ENCODE data around the gene HAUS8.

The HAUS8 gene

GRCh38 chr19:17011485-17011884 is 63.8 kb downstream of the HAUS8 start:
- no peaks in the 10 kb centered on the region for H3K9me3 ChIP-seq (ENCODE audit: control insufficient read depth, low read length)
- no peak overlapping the region for H2AFZ ChIP-seq
- no peak overlapping the region for H3K4me3 ChIP-seq (ENCODE audit: low read depth, low read length)
- no peaks in the 10 kb centered on the region for H3K36me3 ChIP-seq (ENCODE audit: control insufficient read depth, insufficient read depth, low read length)
- H3K27ac ChIP-seq: no peak overlapping the region
- no peak for TF ChIP-seq CTCF (IDR thresholded peaks at IDR 0.05)
- H3K27me3 ChIP-seq (ENCODE audit: control insufficient read depth, insufficient read depth, low read length): no peaks in the 10 kb centered on the region
- H3K4me2 ChIP-seq (ENCODE audit: low read length): no peak overlapping the region
- H3K4me1 ChIP-seq: no peaks in the 10 kb centered on the region
- no peak overlapping the region for H3K9ac ChIP-seq
- no peaks in the 10 kb centered on the region for H3K79me2 ChIP-seq

- Histone ChIP-seq H3K9ac (no peak overlapping the region), H3K4me3 (ENCODE audit: low read depth, low read length) (no peak overlapping the region), H2AFZ (no peak overlapping the region), H3K4me2 (ENCODE audit: low read length) (no peak overlapping the region), H3K9me3 (ENCODE audit: control insufficient read depth, low read length) (no peaks in the 10 kb centered on the region), H3K36me3 (ENCODE audit: control insufficient read depth, insufficient read depth, low read length) (no peaks in the 10 kb centered on the region), H3K27ac (no peak overlapping the region), H3K79me2 (no peaks in the 10 kb centered on the region), H3K27me3 (ENCODE audit: control insufficient read depth, insufficient read depth, low read length) (no peaks in the 10 kb centered on the region), H3K4me1 (no peaks in the 10 kb centered on the region)
- TF ChIP-seq CTCF (IDR thresholded peaks at IDR 0.05): no peak
Measured at GRCh38 chr19:17006579-17006978, 68.7 kb downstream of the HAUS8 start.

- no peak overlapping the region for H3K9ac ChIP-seq
Measured at GRCh38 chr19:17005000-17005399, 70.3 kb downstream of the HAUS8 start.

GRCh38 chr19:17004386-17004785 is 70.9 kb downstream of the HAUS8 start:
- no peaks in the 10 kb centered on the region for H3K36me3 ChIP-seq (ENCODE audit: control insufficient read depth, insufficient read depth, low read length)
- TF ChIP-seq CTCF (IDR thresholded peaks at IDR 0.05): no peak

More at GRCh38 chr19:17005000-17005399, 70.3 kb downstream of the HAUS8 start:
- Histone ChIP-seq H3K4me1 (no peaks in the 10 kb centered on the region), H3K79me2 (no peaks in the 10 kb centered on the region), H3K27me3 (ENCODE audit: control insufficient read depth, insufficient read depth, low read length) (no peaks in the 10 kb centered on the region), H3K9me3 (ENCODE audit: control insufficient read depth, low read length) (no peaks in the 10 kb centered on the region), H3K27ac (no peak overlapping the region), H3K4me3 (ENCODE audit: low read depth, low read length) (no peak overlapping the region), H3K36me3 (ENCODE audit: control insufficient read depth, insufficient read depth, low read length) (no peaks in the 10 kb centered on the region), H3K4me2 (ENCODE audit: low read length) (no peak overlapping the region), H2AFZ (no peak overlapping the region)
- no peak for TF ChIP-seq CTCF (IDR thresholded peaks at IDR 0.05)

GRCh38 chr19:17002455-17002854 is 72.8 kb downstream of the HAUS8 start:
- H3K9ac ChIP-seq: no peak overlapping the region

More at GRCh38 chr19:17004386-17004785, 70.9 kb downstream of the HAUS8 start:
- no peak overlapping the region for H3K4me3 ChIP-seq (ENCODE audit: low read depth, low read length)
- H3K4me2 ChIP-seq (ENCODE audit: low read length): no peak overlapping the region
- no peak overlapping the region for H2AFZ ChIP-seq
- no peaks in the 10 kb centered on the region for H3K79me2 ChIP-seq
- H3K9me3 ChIP-seq (ENCODE audit: control insufficient read depth, low read length): no peaks in the 10 kb centered on the region
- H3K27me3 ChIP-seq (ENCODE audit: control insufficient read depth, insufficient read depth, low read length): no peaks in the 10 kb centered on the region
- H3K4me1 ChIP-seq: no peaks in the 10 kb centered on the region
- H3K27ac ChIP-seq: no peak overlapping the region
- no peak overlapping the region for H3K9ac ChIP-seq

More at GRCh38 chr19:17002455-17002854, 72.8 kb downstream of the HAUS8 start:
- Histone ChIP-seq H3K4me1 (no peaks in the 10 kb centered on the region), H3K27ac (no peak overlapping the region), H3K79me2 (no peaks in the 10 kb centered on the region), H2AFZ (no peak overlapping the region), H3K4me3 (ENCODE audit: low read depth, low read length) (no peak overlapping the region), H3K4me2 (ENCODE audit: low read length) (no peak overlapping the region), H3K27me3 (ENCODE audit: control insufficient read depth, insufficient read depth, low read length) (no peaks in the 10 kb centered on the region), H3K36me3 (ENCODE audit: control insufficient read depth, insufficient read depth, low read length) (no peaks in the 10 kb centered on the region), H3K9me3 (ENCODE audit: control insufficient read depth, low read length) (no peaks in the 10 kb centered on the region)
- no peak for TF ChIP-seq CTCF (IDR thresholded peaks at IDR 0.05)
